ENCODE data around the gene MLIP. TPM values are rescaled to one million over a fixed set of nuclear protein-coding genes. Genes with fewer than 3 reads are reported as not detected.

Gene MLIP
- total RNA-seq, 2 donors from 2014 or later = not detected

- Histone ChIP-seq H3K9ac (ENCODE audit: extremely low read depth, low read length, poor library complexity, severe bottlenecking) (no peak overlapping the region), H3K27me3 (ENCODE audit: control insufficient read depth, insufficient read depth, low read length, poor library complexity, severe bottlenecking) (no peaks in the 10 kb centered on the region), H3K27ac (ENCODE audit: low read depth, low read length) (no peak overlapping the region), H3K4me1 (ENCODE audit: control insufficient read depth, insufficient read depth, low read length) (no peaks in the 10 kb centered on the region), H3K36me3 (ENCODE audit: control insufficient read depth, insufficient read depth, low read length) (no peaks in the 10 kb centered on the region), H3K9me3 (ENCODE audit: control insufficient read depth, low read length) (no peaks in the 10 kb centered on the region), H3K4me3 (ENCODE audit: low read length) (no peak overlapping the region)
- TF ChIP-seq CTCF (conservative IDR thresholded peaks at IDR 0.05) = no peak
- Mint-ChIP-seq H3K4me3 (no peak overlapping the region), H3K27ac (no peak overlapping the region), H3K36me3 (ENCODE audit: low read depth) (no peaks in the 10 kb centered on the region), H3K27me3 (ENCODE audit: insufficient read depth) (no peaks in the 10 kb centered on the region), H3K4me1 (peaks cover 12% of the 10 kb centered on the region), H3K9me3 (no peaks in the 10 kb centered on the region)
- no peak for DNase-seq
- WGBS, 2 experiments (ENCODE audit: insufficient coverage in 1 of 2, insufficient read length in 1 of 2) = 67 to 68% methylated on average over 4 of the region's 4 CpGs
These were observed 13.5 kb upstream of the MLIP start for GRCh38 chr6:54097753-54098152.

GRCh38 chr6:54098450-54099044, 12.7 kb upstream of the MLIP start:
- H3K4me3 ChIP-seq (ENCODE audit: low read length) = no peak overlapping the region
- H3K36me3 ChIP-seq (ENCODE audit: control insufficient read depth, insufficient read depth, low read length) = no peaks in the 10 kb centered on the region
- Mint-ChIP-seq H3K27ac (no peak overlapping the region), H3K4me3 (no peak overlapping the region), H3K27me3 (ENCODE audit: insufficient read depth) (no peaks in the 10 kb centered on the region), H3K9me3 (no peaks in the 10 kb centered on the region), H3K4me1 (peaks cover 15% of the 10 kb centered on the region), H3K36me3 (ENCODE audit: low read depth) (no peaks in the 10 kb centered on the region)
- no peaks in the 10 kb centered on the region for H3K4me1 ChIP-seq (ENCODE audit: control insufficient read depth, insufficient read depth, low read length)
- TF ChIP-seq CTCF (conservative IDR thresholded peaks at IDR 0.05) = no peak
- no peaks in the 10 kb centered on the region for H3K27me3 ChIP-seq (ENCODE audit: control insufficient read depth, insufficient read depth, low read length, poor library complexity, severe bottlenecking)
- no peak for DNase-seq
- no peak overlapping the region for H3K9ac ChIP-seq (ENCODE audit: extremely low read depth, low read length, poor library complexity, severe bottlenecking)
- H3K9me3 ChIP-seq (ENCODE audit: control insufficient read depth, low read length) = no peaks in the 10 kb centered on the region
- H3K27ac ChIP-seq (ENCODE audit: low read depth, low read length) = no peak overlapping the region
- WGBS, 2 experiments (ENCODE audit: insufficient coverage in 1 of 2, insufficient read length in 1 of 2) = 91 to 96% methylated on average over 4 to 6 of the region's 6 CpGs

GRCh38 chr6:54099225-54099624, 12.0 kb upstream of the MLIP start:
- Histone ChIP-seq H3K27ac (ENCODE audit: low read depth, low read length) (no peak overlapping the region), H3K9me3 (ENCODE audit: control insufficient read depth, low read length) (no peaks in the 10 kb centered on the region), H3K27me3 (ENCODE audit: control insufficient read depth, insufficient read depth, low read length, poor library complexity, severe bottlenecking) (no peaks in the 10 kb centered on the region), H3K4me1 (ENCODE audit: control insufficient read depth, insufficient read depth, low read length) (no peaks in the 10 kb centered on the region), H3K9ac (ENCODE audit: extremely low read depth, low read length, poor library complexity, severe bottlenecking) (no peak overlapping the region), H3K36me3 (ENCODE audit: control insufficient read depth, insufficient read depth, low read length) (no peaks in the 10 kb centered on the region), H3K4me3 (ENCODE audit: low read length) (no peak overlapping the region)
- DNase-seq = no peak
- Mint-ChIP-seq H3K27me3 (ENCODE audit: insufficient read depth) (no peaks in the 10 kb centered on the region), H3K9me3 (no peaks in the 10 kb centered on the region), H3K4me1 (peaks cover 15% of the 10 kb centered on the region), H3K36me3 (ENCODE audit: low read depth) (no peaks in the 10 kb centered on the region), H3K27ac (no peak overlapping the region), H3K4me3 (no peak overlapping the region)
- 91 to 93% methylated on average over 1 to 3 of the region's 3 CpGs for whole genome bisulfite sequencing, 2 experiments (ENCODE audit: insufficient coverage in 1 of 2, insufficient read length in 1 of 2)
- no peak for TF ChIP-seq CTCF (conservative IDR thresholded peaks at IDR 0.05)

Measured in endodermal cell (in vitro differentiated cells).